GM12891 (cell line): ENCODE data around the gene NDEL1.

ENCODE experiments used
- POLR2A ChIP-seq: IDR thresholded peaks from 2 replicates; pipeline ENCODE4 v1.6.1; 2011; ENCODE audit warnings: low read depth, low read length, control low read depth
- POLR2AphosphoS5 ChIP-seq: IDR thresholded peaks from 2 replicates; pipeline ENCODE4 v1.6.1; 2011; ENCODE audit warnings: low read depth, low read length, control low read depth
- POU2F2 ChIP-seq: IDR thresholded peaks from 2 replicates; pipeline ENCODE4 v1.6.1; 2011; ENCODE audit warnings: low read depth, mild to moderate bottlenecking, control low read depth, low read length, moderate library complexity
- TAF1 ChIP-seq: IDR thresholded peaks from 2 replicates; pipeline ENCODE4 v1.6.1; 2011; ENCODE audit warnings: low read depth, low read length, control low read depth

GRCh38 chr17:8444494-8444893, 8.8 kb downstream of the NDEL1 start:
- TF ChIP-seq POLR2A (no peak), POLR2AphosphoS5 (no peak), TAF1 (no peak), POU2F2 (no peak)
